Measurements from ENCODE around the gene UBE2Q1.

UBE2Q1 gene

GRCh38 chr1:154586641-154587040 lies 28.2 kb upstream of the UBE2Q1 start:
- TF ChIP-seq GABPA (IDR thresholded peaks at IDR 0.05; ENCODE audit: low read depth) (no peak), REST (IDR thresholded peaks at IDR 0.05; ENCODE audit: insufficient replicate concordance, low read depth) (no peak), SPI1 (IDR thresholded peaks at IDR 0.05; ENCODE audit: borderline replicate concordance, low read depth) (no peak), POLR2AphosphoS5 (IDR thresholded peaks at IDR 0.05; ENCODE audit: low read depth) (no peak)
- TF ChIP-seq, protein P1, sequence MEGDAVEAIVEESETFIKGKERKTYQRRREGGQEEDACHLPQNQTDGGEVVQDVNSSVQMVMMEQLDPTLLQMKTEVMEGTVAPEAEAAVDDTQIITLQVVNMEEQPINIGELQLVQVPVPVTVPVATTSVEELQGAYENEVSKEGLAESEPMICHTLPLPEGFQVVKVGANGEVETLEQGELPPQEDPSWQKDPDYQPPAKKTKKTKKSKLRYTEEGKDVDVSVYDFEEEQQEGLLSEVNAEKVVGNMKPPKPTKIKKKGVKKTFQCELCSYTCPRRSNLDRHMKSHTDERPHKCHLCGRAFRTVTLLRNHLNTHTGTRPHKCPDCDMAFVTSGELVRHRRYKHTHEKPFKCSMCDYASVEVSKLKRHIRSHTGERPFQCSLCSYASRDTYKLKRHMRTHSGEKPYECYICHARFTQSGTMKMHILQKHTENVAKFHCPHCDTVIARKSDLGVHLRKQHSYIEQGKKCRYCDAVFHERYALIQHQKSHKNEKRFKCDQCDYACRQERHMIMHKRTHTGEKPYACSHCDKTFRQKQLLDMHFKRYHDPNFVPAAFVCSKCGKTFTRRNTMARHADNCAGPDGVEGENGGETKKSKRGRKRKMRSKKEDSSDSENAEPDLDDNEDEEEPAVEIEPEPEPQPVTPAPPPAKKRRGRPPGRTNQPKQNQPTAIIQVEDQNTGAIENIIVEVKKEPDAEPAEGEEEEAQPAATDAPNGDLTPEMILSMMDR (IDR thresholded peaks at IDR 0.05; ENCODE audit: insufficient read depth, low read length): no peak
- Histone ChIP-seq H3K27me3 (ENCODE audit: insufficient read depth, poor library complexity, severe bottlenecking) (no peaks in the 10 kb centered on the region), H3K27ac (replicated peaks) (no peak overlapping the region), H3K4me3 (replicated peaks; ENCODE audit: insufficient read depth, low read length) (no peak overlapping the region)
- DNase-seq (ENCODE audit: low read depth in 1 of 2, low spot score in 1 of 2): no peak

DNA sequence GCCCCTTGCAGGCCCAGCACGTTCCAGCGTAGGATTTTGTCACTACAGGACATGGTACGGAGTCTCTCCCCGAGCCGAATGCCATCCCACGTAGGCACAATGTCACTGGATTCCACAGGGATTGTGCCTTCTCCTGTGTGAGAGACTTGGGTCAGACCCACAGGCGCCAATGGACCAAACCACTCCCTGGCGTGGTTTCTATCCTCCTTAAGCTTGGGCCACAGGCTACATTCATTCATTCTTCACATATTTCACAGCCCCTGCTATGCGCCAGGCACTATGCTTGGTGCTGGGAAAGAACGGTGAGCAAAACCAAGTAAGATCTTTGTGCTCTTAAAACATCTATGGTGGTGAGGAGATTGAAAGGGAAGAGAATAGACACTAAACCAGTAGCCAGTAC lies 27.8 kb upstream of the UBE2Q1 start:
- no peak overlapping the region for H3K27ac ChIP-seq (replicated peaks)
- no peak for DNase-seq (ENCODE audit: low read depth in 1 of 2, low spot score in 1 of 2)
- H3K27me3 ChIP-seq (ENCODE audit: insufficient read depth, poor library complexity, severe bottlenecking): no peaks in the 10 kb centered on the region
- TF ChIP-seq SPI1 (IDR thresholded peaks at IDR 0.05; ENCODE audit: borderline replicate concordance, low read depth) (no peak), POLR2AphosphoS5 (IDR thresholded peaks at IDR 0.05; ENCODE audit: low read depth) (no peak), REST (IDR thresholded peaks at IDR 0.05; ENCODE audit: insufficient replicate concordance, low read depth) (no peak), GABPA (IDR thresholded peaks at IDR 0.05; ENCODE audit: low read depth) (no peak)
- TF ChIP-seq, protein P1 (IDR thresholded peaks at IDR 0.05; ENCODE audit: insufficient read depth, low read length): no peak
- H3K4me3 ChIP-seq (replicated peaks; ENCODE audit: insufficient read depth, low read length): no peak overlapping the region

DNA sequence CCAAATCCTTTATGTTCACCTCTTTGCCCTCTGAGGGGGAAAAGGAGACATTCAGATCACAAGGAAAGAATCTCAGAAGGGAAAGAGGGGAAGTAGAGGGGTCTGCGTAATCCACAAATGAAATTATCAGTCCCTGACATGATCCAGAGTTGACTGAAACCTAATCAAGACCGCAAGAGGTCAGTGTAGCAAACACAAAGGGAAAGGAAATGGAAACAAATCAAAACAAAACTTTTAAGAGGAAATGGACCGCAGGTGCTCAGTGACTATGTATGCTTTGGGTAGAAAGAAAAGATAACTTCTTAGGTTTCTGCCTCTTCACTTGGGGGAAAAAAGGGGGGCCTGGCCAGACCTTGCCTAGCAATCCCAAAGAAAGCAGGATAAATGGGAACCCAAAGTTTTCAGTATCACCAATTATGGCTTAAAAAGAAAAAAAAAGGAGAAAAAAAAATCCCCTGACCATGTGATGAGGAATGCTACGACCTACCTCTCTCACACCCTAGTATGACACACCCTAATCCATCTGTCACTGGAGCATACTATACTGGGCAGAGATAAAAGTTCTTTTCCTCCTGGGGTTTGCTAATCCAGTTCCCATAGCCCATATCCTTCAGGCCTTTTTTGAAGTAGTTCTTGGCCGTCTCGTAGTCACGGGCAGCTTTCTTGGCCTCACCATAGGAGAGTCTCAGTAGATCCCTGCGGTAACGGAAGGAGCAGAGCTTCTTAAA lies 26.0 kb upstream of the UBE2Q1 start:
- Histone ChIP-seq H3K27me3 (ENCODE audit: insufficient read depth, poor library complexity, severe bottlenecking) (no peaks in the 10 kb centered on the region), H3K4me3 (replicated peaks; ENCODE audit: insufficient read depth, low read length) (no peak overlapping the region), H3K27ac (replicated peaks) (no peak overlapping the region)
- DNase-seq (ENCODE audit: low read depth in 1 of 2, low spot score in 1 of 2): no peak
- TF ChIP-seq GABPA (IDR thresholded peaks at IDR 0.05; ENCODE audit: low read depth): no peak
- TF ChIP-seq REST (IDR thresholded peaks at IDR 0.05; ENCODE audit: insufficient replicate concordance, low read depth): no peak
- TF ChIP-seq POLR2AphosphoS5 (IDR thresholded peaks at IDR 0.05; ENCODE audit: low read depth): no peak
- TF ChIP-seq SPI1 (IDR thresholded peaks at IDR 0.05; ENCODE audit: borderline replicate concordance, low read depth): no peak
- TF ChIP-seq, protein P1 (IDR thresholded peaks at IDR 0.05; ENCODE audit: insufficient read depth, low read length): no peak
